GM18502 (cell line): ENCODE measurements around the gene BRD7.
A peak's percentile ranks its signal among the peaks of the same experiment; 100 is the strongest.

Experiments used
- ATAC-seq: cut with Tn5 transposase; IDR thresholded peaks from one replicate; pipeline ENCODE4 v1.9.1; 2021; ENCODE audit warnings: mild to moderate bottlenecking; ENCODE audit not compliant: unreplicated experiment, poor library complexity

Gene BRD7

DNA sequence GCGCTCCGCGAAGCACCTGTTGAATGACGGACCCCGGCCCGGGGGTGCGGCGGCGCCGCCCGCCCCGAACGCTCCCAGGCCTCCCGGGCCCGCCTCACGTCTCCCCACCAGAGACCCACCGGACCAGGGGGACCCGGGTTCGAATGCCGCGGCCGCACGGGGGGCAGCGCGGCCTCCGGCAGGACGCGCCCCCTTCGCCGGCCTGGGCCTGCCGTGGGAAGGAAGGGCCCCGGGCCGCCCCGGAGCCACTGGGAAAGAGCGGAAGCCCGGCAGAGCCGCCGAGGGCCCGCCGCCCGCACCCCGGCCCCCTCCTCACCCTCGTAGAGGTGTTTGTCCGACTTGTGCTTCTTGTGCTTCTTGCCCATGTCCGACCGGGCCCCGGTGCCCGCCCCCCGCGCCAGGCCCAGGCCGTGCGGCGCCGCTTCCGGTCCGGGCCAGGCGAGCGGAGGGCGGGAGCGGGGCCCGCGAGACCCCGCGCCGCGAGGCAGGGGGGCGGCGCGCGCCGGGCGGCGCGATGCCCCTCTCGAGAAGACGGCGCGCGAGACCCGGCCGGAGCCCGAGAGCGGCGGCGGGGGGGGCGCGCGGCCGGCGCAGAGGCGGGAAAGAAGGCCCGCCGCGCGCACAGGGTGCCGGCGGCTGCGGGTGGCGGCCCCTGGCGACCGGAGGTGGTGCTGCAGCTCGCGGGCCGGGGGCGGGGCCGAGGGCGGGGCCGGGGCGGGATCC, at the start of gene BRD7:
Gene BRD7, minus strand, starts transcription at position 579 of the 723 bp plus-strand sequence. Its CDS starts 214 bp downstream, at position 365.
- peak; percentile 73 for ATAC-seq

DNA sequence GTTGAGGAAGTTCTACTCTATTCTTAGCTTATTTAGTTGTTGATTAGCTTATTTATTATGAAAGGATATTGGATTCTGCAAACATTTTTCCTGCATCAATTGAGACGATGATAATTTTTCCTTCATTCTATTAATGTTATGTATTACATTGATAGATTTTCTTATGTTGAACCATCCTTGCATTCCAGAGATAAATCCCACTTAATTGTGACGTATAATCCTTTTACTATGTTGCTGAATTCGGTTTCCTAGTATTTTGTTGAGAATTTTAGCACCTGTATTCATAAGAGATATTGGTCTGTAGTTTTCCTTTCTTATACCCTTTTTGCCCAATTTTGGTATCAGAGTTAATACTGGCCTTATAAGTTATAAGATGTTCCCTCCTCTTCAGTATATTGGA, 47.6 kb upstream of the BRD7 start:
- ATAC-seq = no peak

DNA sequence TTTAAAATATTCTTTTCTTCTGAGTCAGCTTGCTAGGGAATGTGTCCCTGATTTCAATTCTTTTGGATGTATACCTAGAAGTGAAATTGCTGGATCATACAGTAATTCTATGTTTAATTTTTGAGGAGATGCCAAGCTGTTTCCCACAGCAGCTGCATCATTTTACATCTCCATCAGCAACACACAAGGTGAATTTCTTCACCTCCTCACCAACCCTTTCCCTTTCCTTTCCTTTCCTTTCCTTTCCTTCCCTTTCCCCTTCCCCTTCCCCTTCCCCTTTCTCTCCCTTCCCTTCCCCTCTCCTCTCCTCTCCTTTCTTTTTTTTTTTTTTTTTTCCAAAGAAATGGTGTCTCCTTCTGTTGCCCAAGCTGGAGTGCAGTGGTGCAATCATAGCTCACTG, 45.4 kb upstream of the BRD7 start:
- ATAC-seq = no peak

DNA sequence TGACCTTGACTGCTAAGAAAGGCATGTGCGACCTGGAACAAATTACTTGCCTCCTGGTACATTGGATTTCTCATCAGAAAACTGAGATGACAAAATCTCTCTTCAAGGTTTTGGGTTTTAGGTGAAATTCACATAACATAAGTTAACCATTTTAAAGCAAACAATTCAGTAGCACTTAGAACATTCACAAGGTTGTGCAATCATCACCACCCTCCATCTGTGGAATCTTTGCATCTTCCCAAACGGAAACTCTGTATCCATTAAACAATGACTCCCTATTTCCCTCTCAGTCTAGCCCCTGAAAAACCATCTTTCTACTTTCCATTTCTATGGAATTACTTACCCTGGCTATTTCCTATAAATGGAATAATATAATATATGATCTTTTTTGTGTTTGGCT, 42.2 kb upstream of the BRD7 start:
- no peak for ATAC-seq

DNA sequence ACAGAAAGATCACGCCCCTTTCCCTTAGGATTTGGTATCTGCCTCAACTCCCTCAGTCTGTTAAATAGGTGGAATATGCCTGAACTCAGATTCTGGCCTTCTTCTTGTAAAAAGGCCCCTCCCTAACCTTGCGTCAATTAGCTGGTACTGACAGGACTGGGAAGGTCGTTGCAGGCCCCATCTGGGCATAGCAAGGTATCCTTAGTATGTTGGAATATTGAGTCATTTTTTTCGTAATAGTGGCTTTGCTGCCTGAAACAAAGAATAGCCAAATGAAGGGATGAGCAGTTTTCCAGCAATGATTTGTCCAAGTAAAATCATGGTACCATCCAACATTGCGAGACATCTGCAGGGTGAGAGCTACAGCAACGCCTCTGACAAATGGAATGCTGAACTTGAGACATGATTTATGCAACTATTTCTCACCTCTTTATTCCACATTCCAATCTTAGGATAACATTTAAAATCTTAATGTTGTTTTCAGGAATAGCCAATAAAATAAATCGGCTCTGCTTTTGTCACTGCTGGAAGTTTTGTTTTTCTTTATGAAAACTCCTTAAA, 39.3 kb upstream of the BRD7 start:
- ATAC-seq = no peak

DNA sequence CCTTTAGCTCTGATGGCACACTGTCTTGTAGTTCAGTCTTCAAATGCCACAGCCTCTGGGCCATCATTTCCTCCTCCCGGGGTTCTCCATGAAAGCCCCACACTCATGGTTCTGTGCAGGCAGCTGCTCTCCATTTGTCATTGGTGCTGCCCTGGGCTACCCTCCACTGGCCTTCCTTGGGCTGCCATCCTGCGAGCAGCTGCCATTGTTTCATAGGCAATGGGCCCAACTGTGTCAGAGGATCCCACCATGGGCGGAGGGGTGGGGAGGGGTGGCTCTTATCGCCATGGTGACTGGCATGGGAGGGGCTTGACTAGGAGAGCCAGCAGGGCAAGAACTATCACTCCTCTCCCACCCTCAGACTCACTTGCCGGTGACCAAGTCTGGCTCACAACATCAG, 38.6 kb upstream of the BRD7 start:
- ATAC-seq = no peak

DNA sequence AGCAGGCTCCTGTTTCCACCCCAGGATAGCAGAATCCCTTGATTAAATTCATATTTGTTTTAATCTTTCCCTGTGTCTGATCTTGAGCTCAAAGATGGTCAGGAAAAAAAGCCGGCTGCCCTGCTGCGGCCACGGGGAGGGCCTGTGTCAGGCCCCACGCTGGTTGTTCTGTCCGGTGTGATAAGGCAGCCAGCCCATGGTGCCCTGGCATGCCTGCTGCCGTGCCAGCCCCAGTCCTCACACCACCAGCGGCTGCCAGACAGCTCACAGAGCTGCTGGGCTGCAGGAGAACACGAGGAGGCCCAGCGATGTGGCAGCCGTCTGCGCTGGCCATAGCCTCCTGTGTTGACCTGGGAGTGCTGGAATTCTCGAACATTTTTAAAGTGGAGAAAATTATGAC, 34.7 kb upstream of the BRD7 start:
- ATAC-seq = no peak

DNA sequence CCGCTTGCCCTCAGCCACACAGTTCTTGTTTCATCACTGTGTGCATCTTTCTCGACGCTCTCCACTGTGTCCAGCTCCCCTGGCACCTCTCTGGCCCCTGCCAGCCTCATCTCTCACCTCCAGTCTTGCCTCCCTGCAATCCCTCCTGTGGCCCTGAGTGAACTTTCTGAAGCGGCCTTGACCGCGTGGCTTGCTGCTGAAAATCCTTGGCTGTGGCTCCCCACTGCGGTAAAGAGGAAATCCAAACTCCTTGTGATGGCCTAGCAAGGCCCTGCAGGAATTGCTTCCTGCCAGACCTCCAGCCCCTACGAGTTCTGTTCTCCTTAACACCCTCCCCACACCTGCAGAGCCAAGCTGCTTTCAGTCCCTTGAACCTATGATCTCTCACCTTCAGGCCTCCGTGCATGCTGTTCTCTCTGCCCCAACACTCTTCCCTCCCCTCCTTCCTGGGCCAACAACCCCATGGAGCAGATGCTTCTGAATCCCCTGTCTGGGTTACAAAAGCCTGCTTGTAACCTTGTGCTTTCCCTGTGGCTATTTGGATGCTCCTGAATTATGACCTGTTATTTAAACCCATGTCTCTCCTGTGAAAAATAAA, 33.6 kb upstream of the BRD7 start:
- no peak for ATAC-seq

DNA sequence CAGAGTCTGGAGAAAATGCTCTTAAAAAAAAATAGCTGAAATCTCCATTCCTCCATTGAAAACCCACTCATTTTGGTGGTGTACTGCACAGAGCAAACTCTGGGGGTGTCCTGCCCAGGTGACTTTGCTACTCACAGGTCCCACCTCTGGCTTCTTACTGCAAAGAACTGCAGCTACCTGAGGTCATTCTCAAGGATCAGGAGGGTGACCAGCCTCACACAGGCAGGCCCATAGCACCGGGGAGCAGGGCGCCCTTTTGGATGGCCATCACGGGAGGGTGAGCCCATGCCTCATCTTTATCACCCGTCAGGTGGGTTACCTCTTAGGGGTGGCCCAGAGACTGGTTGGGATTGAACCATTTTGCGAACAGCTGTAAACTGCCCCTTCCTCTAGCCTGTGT, 32.6 kb upstream of the BRD7 start:
- ATAC-seq = no peak

DNA sequence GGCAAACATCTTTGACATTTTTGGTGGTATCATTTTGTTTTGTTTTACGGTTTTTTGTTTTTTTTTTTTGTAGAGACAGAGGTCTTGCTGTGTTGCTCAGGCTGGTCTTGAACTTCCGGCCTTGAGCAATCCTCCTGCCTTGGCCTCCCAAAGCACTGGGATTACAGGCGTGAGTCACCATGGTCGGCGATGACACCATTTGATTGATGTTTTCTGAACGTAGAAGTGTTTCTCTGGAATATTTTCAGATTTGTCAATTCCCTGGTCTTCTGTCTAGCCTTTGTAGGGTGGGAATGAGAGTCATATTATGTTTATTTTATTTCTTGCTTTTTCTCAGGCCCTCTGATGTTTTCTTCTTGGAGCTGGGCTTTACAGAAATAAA, 32.2 kb upstream of the BRD7 start:
- no peak for ATAC-seq

DNA sequence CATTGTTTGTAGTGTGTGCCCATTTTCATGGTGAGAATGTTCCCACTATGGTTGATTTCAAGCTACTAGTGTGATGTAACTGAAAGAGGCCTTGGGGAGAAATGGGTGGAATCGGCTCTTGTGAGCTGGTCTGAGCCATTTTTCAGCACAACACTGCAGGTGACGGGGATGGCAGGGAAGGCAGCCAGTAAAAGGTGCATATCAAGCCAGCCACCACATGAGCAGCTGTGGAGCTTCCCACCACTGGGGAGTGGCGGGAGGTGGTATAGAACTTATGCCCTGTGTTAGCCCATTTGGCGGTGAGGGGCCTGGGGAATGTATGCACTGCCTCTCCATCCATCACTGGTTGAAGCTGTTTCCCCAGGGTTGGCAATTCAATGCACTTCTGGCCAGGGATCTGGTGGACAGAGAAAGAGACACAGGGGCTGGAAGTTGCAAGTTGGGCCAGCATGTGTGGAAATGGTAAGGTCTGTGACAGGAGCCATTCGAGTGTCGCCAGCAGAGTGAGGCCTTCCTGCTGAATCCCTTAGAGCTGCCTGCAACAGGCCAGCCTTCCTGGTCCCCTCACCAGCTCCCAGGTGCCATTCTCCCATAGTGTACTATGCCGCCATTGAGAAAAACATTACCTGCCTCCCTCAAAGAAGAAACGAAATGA, 31.7 kb upstream of the BRD7 start:
- ATAC-seq = no peak

DNA sequence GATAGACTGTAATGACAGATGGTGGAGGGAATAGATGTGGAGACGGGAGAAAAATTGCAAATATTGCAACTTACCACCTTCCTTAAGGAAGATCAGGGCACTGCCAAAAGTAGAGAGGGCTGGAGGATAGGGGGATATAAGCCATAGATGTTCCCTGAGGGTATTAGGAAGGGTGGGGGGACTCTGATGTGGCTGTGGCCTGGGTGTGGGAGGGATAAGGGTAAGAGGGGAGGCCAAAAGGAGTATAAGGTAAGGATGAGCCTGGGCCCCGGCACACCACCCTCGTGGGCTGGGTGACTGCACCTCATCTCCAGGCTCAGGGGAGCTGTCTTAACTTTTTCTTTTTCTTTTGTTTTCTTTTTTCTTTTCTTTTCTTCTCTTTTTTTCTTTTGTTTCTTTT, 30.6 kb upstream of the BRD7 start:
- ATAC-seq = no peak

DNA sequence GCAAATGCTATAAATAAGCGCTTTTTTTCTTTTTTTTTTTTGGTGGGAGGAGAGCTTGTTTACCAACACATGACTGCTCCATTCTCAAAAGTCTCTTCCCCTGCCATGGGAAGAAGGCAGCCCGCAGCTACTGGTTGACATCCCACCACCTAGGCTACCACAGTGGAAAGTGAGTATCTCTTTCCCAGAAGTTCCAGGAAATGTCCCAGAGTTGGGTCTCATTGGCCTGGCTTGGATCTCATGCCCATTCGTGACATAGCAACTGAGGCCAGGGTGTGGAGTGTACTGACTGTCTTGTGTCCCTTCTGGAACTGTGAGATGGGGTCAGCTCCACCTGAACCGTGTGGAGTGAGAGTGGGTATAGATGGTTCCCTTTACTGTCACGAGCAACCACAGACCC, 29.5 kb upstream of the BRD7 start:
- ATAC-seq = no peak

DNA sequence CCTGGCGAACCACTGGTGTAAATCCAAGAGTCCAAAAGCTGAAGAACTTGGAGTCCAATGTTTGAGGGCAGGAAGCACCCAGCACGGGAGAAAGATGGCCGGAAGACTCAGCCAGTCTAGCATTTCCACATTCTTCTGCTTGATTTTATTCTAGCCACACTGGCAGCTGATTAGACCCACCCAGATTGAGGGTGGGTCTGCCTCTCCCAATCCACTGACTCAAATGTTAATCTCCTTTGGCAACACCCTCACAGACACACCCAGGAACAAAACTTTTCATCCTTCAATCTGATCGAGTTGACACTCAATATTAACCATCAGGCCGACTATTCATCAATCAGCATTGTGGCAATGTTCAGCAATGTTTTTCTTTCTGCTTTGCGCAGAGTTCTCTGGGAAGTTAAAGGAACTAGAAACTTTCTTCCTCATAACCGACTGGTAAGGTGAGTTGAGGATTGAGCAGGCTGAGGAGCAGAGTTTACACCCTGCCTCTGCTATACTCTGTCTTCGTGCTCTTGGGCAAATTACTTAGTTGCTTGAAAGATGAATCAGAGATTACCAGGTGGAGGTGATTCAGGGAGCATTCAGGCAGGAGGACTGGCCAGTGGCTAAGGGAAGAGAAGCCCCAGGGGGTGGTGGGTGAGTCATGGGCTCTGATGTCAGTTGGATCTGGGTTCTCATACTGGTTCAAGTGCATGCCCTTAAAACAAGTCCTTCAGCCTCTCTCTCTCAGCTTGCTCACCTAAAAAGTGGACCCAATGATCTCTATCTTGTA, 28.2 kb upstream of the BRD7 start:
- no peak for ATAC-seq

DNA sequence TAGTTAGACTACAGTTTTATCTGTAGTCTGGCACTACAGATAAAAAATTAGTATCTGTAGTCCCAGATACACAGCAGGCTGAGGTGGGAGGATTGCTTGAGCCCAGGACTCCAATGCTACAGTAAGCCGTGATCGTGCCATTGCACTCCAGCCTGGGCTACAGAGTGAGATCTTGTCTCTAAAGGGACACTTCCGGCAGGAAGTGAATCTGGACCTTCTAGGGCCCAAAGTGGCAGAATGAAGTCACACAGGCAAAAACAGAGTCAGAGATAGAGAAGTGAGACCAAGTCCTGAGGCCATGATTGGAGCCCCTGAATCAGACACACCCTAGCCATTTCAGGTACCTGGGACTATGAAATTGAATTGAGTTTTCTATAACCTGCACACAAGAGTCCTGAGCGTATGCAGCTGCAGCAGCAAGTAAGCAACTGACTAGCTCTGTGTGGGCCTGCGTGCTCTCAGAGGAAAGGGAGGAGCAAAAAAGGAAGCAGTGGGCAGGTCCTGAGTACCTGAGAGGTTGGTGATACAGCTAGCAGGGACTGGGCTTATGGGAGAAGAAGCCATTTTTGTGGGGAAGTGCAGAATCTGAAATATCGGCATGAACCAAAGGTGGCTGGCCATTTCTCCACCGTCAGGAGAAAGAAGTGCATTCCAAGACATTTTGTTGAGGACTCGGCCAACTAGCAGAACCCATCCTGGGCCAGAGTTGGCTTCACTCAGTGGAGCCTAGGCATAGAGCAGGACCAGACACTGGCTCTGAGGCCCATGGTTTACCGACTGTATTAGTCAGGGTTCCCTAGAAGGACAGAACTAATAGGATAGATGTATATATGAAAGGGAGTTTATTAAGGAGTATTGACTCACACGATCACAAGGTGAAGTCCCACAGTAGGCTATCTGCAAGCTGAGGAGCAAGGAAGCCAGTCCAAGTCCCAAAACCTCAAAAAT, 27.2 kb upstream of the BRD7 start:
- ATAC-seq = no peak

DNA sequence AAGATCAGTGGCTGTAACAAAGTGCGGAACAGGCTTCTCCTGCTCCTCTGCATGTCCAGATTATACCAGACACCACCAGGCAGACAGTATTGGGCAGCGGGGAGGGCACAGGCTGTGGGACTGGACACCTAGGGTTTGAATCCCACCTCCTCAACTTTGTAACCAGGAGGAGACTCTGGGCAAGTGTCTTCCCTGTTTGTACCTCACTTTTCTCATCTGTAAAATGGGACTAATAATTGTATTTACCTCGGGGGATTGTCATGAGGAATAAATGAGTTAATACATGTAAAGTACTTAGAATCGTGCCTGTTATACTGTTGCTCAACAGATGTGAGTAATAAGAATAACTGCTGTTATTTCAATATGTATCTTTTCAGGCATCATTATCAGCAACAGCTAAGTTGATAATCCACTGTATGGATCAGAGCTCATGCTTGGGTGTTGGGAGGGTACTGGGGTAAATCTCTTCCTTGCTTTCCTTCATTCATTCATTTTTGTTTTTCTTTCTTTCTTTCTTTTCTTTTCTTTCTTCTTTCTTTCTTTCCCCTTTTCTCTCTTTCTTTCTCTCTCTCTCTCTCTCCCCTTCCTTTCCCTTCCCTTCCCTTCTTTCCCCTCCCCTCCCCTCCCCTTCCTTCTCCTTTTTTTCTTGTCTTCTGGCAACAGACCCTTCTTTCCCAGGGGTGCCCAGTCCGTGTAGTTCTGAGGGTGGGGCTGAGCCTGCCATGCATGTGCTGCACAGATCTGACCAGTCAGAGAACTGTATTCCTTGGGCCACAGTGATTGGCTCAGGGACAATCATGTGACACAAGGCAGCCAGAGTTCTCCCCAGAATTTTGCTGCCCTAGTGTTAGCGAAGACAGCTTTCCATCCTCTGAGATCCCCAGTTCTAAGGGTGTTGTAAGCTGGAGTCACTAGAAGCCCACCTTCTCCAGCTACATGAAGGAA, 25.3 kb upstream of the BRD7 start:
- no peak for ATAC-seq

DNA sequence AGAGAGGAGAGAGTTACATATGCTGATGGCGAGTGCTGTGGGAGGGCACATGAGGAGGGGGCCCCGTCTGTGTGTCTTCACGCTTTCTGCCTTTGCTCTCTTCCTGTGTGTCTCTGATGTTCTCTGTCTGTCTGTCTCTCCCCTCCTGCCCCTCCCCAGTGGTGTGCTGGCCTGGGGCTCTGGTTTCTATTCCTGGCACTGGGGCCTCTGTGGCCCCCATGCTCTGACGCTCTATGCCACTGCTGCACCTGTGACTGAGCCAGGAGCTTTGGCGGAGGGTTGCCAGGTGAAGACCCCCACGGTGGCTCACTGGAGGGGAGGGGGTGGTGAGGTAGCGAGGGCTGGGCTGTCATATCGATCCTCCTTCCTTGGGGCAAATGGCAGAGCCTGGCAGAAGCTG, 24.6 kb upstream of the BRD7 start:
- ATAC-seq = no peak

DNA sequence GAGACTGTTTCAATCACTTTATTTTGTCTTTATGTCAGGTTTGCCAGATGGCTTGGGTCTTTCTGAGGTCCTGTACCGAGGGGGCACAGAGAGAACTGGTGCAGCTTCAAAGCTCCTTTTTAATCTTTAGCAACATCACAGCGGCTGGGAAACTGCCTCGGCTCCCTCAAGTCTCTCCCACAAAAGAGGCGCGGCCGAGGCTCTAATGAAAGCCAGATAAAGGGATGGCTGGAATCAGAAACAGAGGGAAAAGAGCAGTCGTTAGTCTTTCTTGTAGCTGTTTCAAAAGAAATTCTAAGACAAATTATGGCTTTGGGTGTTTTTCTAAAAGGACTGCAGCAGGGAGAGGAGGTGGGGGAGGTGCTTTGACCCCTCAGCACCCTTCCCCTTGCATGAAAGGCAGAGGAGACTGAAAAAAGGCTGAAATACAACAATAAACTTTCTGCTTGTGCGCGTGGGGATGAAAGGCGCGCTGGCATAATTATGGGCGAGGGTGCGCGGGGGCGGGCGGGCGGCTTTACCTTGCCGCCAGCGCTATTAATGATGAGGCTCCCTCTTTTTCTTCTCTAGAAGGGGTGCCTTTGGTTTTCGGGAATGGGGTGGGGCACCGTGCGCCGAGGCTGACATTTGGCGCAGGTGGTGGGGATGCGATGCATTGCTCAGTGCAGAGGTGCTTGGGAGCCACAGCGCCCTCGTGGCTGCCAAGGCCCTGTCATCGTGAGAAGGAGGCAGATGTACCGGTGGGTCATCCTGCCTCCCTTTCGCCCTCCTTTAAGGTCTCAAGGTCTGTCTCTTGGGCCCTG, 22.3 kb upstream of the BRD7 start:
- ATAC-seq = no peak
